Aorta (tissue), 5 donors: ENCODE measurements around the gene CIRBP. TPM values are rescaled to one million over a fixed set of nuclear protein-coding genes. Genes with fewer than 3 reads are reported as not detected.
"Not testable (repeated sequence)": the region's sequence is repeated elsewhere in the genome, so short reads cannot be mapped to it uniquely, and the experiment has no call there.

Experiments
- ATAC-seq: fragments of 200-7000 bp; cut with Tn5 transposase; one replicate; pipeline ENCODE4 v1.9.1; 2022; ENCODE audit warnings: moderate library complexity; ENCODE audit not compliant: low FRiP score
- DNase-seq, 2 donors: peaks; one replicate each; pipeline ENCODE4 v3.0.0-alpha.2; 2020
- H3K27ac ChIP-seq, 2 donors: one replicate each; pipeline ENCODE4 v1.5.1; 2013; ENCODE audit warnings: low read length in 2 of 2, mild to moderate bottlenecking in 2 of 2, moderate library complexity in 2 of 2, control low read depth in 1 of 2, inconsistent platforms in 1 of 2, low read depth in 1 of 2
- H3K27me3 ChIP-seq, 2 donors: one replicate each; pipeline ENCODE4 v1.6.1; 2013; ENCODE audit warnings: control low read depth in 1 of 2, low read length in 1 of 2, mild to moderate bottlenecking in 1 of 2, moderate library complexity in 1 of 2; ENCODE audit not compliant: insufficient read depth in 2 of 2, control insufficient read depth in 1 of 2
- H3K36me3 ChIP-seq, 2 donors: one replicate each; pipeline ENCODE4 v1.6.1; 2013; ENCODE audit warnings: control low read depth in 1 of 2, low read length in 1 of 2, mild to moderate bottlenecking in 1 of 2; ENCODE audit not compliant: insufficient read depth in 2 of 2, control insufficient read depth in 1 of 2
- H3K4me1 ChIP-seq, 2 donors: one replicate each; pipeline ENCODE4 v1.6.1; 2013; ENCODE audit warnings: low read length in 2 of 2, control low read depth in 1 of 2, mild to moderate bottlenecking in 1 of 2, moderate library complexity in 1 of 2; ENCODE audit not compliant: insufficient read depth in 2 of 2, control insufficient read depth in 1 of 2
- H3K4me3 ChIP-seq, 2 donors: one replicate each; pipeline ENCODE4 v1.5.1; 2013; ENCODE audit warnings: low read length in 2 of 2, control low read depth in 1 of 2, mild to moderate bottlenecking in 1 of 2
- H3K9me3 ChIP-seq: one replicate; pipeline ENCODE4 v1.6.1; 2013; ENCODE audit warnings: mild to moderate bottlenecking, low read length; ENCODE audit not compliant: control insufficient read depth
- WGBS, 2 donors: extraction: QIAGEN DNeasy Blood & Tissue Kit; methylation state at CpG; one replicate each; pipeline ENCODE4 v1.1.7; 2013; 5-methylcytosine and 5-hydroxymethylcytosine counted together
- intact Hi-C, 2 donors: fragments of 100-400 bp; cut with DNase I; formaldehyde crosslinking; loops; one replicate each; pipeline versions ENCODE4 v1.14.2 to v1.15.0; 2022
- polyA plus RNA-seq, 2 donors: library from polyadenylated mRNA; stranded (reverse); fragments of 200-250 nt; gene quantifications; one replicate each; pipeline ENCODE4 v1.2.3, GENCODE V29; 2013
- total RNA-seq, 2 donors: library from RNA; stranded (reverse); fragmentation: NEBNext Ultra II Directional; extraction: Animal tissue kit (Norgen Biotek cat#: 25700); gene quantifications; one replicate each; pipeline ENCODE4 v1.2.1, GENCODE V29; 2021
- donor health status: healthy with polysubstance abuse.
- donor health status: Bipolar disorder and iron deficiency.
- donor health status: DM: no; HTN: no; CAD: no.
- donor health status: DM: no; HTN: no; CAD: no.
- donor health status: DM: yes; HTN: yes; CAD: no.

The CIRBP gene
- total and polyA plus RNA-seq, 4 donors: 252 to 1,634 (median 394) TPM

DNA sequence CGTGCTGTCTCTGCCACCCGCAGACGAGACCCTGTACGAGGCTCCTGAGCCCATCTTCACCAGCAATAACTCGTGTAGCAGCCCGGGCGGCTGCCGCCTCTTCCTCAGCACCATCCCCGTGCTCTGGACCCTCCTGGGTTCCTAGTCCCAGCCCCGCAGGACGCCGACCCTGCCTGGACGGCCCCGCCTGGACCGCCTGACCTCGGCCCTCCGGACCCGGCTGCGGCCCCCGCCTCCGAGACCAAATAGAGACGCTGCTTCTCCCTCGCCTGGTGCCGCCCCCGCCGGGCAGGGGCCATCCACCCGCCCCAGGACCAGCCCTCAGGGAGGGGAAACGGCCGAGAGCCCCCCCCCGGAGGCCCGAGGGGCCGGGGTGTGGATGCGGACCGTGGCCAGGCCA is 30.7 kb downstream of the CIRBP start:
- no peaks in the 10 kb centered on the region for H3K36me3 ChIP-seq
- no peaks in the 10 kb centered on the region for H3K27me3 ChIP-seq
- ATAC-seq: peak; percentile 27
- WGBS, 2 donors: 68 to 79% methylated on average over 34 of the region's 34 CpGs
- intact Hi-C loops: no loop called here
- no peak overlapping the region for H3K27ac ChIP-seq
- H3K4me3 ChIP-seq: no peak overlapping the region
- no peaks in the 10 kb centered on the region for H3K4me1 ChIP-seq
- DNase-seq: no peak
- H3K9me3 ChIP-seq: no peaks in the 10 kb centered on the region

GRCh38 chr19:1300744-1301490 is 31.8 kb downstream of the CIRBP start:
- H3K27me3 ChIP-seq: no peaks in the 10 kb centered on the region
- H3K4me1 ChIP-seq: no peaks in the 10 kb centered on the region
- H3K36me3 ChIP-seq: no peaks in the 10 kb centered on the region
- no peak for DNase-seq
- WGBS, 2 donors: 81 to 85% methylated on average over 35 of the region's 35 CpGs
- intact Hi-C loops: no loop called here
- no peak overlapping the region for H3K27ac ChIP-seq
- no peak for ATAC-seq
- no peaks in the 10 kb centered on the region for H3K9me3 ChIP-seq
- H3K4me3 ChIP-seq: no peak overlapping the region

GRCh38 chr19:1302533-1303239 is 33.6 kb downstream of the CIRBP start:
- WGBS, 2 donors: 56 to 59% methylated on average over 34 to 36 of the region's 36 CpGs
- Histone ChIP-seq H3K36me3 (no peaks in the 10 kb centered on the region), H3K4me1 (no peaks in the 10 kb centered on the region), H3K27me3 (no peaks in the 10 kb centered on the region), H3K4me3 (no peak overlapping the region), H3K9me3 (no peaks in the 10 kb centered on the region), H3K27ac (no peak overlapping the region)
- DNase-seq (no peak), ATAC-seq (no peak)
- intact Hi-C loops: no loop called here

GRCh38 chr19:1304197-1304924 is 35.2 kb downstream of the CIRBP start:
- DNase-seq (no peak), ATAC-seq (peak; percentile 36)
- no peaks in the 10 kb centered on the region for H3K27me3 ChIP-seq
- 90 to 91% methylated on average over 27 to 28 of the region's 28 CpGs for WGBS, 2 donors
- intact Hi-C loops: no loop called here
- no peak overlapping the region for H3K4me3 ChIP-seq
- H3K36me3 ChIP-seq: no peaks in the 10 kb centered on the region
- H3K27ac ChIP-seq: no peak overlapping the region
- no peaks in the 10 kb centered on the region for H3K4me1 ChIP-seq
- no peaks in the 10 kb centered on the region for H3K9me3 ChIP-seq

DNA sequence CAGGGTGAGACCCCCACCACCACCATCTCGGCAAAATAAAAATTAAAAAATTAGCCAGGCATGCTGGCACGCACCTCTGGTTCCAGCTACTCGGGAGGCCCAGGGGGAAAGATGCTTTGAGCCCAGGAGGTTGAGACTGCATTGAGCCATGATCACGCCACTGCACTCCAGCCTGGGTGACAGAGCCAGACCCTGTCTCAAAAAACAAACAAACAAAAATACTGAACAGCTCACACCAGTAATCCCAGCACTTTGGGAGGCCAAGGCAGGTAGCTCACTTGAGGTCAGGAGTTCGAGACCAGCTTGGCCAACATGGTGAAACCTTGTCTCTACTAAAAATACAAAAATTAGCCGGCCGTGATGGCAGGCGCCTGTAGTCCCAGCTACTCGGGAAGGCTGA is 36.2 kb downstream of the CIRBP start:
- H3K27ac ChIP-seq, ATAC-seq, H3K36me3 ChIP-seq, H3K4me1 ChIP-seq, H3K9me3 ChIP-seq, H3K27me3 ChIP-seq, intact Hi-C loops, H3K4me3 ChIP-seq, DNase-seq: not testable (repeated sequence)
- 83 to 85% methylated on average over 9 of the region's 9 CpGs for WGBS, 2 donors

DNA sequence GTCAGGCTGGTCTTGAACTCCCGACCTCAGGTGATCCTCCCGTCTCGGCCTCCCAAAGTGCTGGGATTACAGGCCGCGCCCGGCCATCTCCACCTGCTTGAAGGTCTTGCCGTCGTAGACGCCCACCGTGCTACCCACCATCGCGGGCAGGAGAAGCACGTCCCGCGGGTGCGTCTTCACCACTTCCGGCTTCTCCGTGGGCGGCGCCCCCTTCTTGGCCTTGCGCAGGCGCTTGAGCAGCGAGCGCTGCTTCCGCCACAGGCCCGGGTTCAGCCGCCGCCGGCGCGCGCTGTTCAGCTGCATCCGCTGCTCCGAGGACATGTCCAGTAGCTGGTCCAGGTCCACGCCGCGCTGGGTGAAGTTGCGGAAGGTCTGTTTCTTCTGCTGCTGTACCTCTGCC is 38.2 kb downstream of the CIRBP start:
- no peak overlapping the region for H3K4me3 ChIP-seq
- 90 to 93% methylated on average over 38 of the region's 38 CpGs for WGBS, 2 donors
- intact Hi-C loops: no loop called here
- H3K9me3 ChIP-seq: no peaks in the 10 kb centered on the region
- H3K36me3 ChIP-seq: no peaks in the 10 kb centered on the region
- no peaks in the 10 kb centered on the region for H3K4me1 ChIP-seq
- ATAC-seq: no peak
- no peak for DNase-seq
- peaks cover 0 to 4% of the 10 kb centered on the region in 2 donors for H3K27me3 ChIP-seq
- H3K27ac ChIP-seq: no peak overlapping the region

- no peak for ATAC-seq
- peaks cover 0 to 4% of the 10 kb centered on the region in 2 donors for H3K27me3 ChIP-seq
Observed at GRCh38 chr19:1307755-1308303, 38.7 kb downstream of the CIRBP start.

GRCh38 chr19:1308718-1309117 is 39.6 kb downstream of the CIRBP start:
- Histone ChIP-seq H3K4me1 (no peaks in the 10 kb centered on the region), H3K27me3 (peaks cover 0 to 4% of the 10 kb centered on the region in 2 donors), H3K4me3 (no peak overlapping the region), H3K27ac (no peak overlapping the region), H3K9me3 (no peaks in the 10 kb centered on the region), H3K36me3 (no peaks in the 10 kb centered on the region)
- ATAC-seq (no peak), DNase-seq (no peak)
- WGBS, 2 donors: 63 to 67% methylated on average over 9 to 11 of the region's 11 CpGs
- intact Hi-C loops: no loop called here

More at GRCh38 chr19:1307755-1308303, 38.7 kb downstream of the CIRBP start:
- no peak for DNase-seq
- intact Hi-C loops: no loop called here
- Histone ChIP-seq H3K9me3 (no peaks in the 10 kb centered on the region), H3K4me3 (no peak overlapping the region), H3K4me1 (no peaks in the 10 kb centered on the region), H3K36me3 (no peaks in the 10 kb centered on the region), H3K27ac (no peak overlapping the region)
- WGBS, 2 donors: 92% methylated on average over 19 to 20 of the region's 20 CpGs
